Activated CD4-positive, alpha-beta T cell treated with anti-CD3 and anti-CD28 coated beads, Interleukin-2, amount 50 U/mL, for 24 hours (primary cell): Measurements from ENCODE around the gene ELMOD1.
"Not testable (repeated sequence)": the region's sequence is repeated elsewhere in the genome, so short reads cannot be mapped to it uniquely, and the experiment has no call there.

Experiments used
- DNase-seq, 2 donors: peaks; one replicate each; pipeline ENCODE4 v3.0.0-alpha.2; 2020; ENCODE audit warnings: low read depth in 1 of 2, low spot score in 1 of 2

Gene ELMOD1

DNA sequence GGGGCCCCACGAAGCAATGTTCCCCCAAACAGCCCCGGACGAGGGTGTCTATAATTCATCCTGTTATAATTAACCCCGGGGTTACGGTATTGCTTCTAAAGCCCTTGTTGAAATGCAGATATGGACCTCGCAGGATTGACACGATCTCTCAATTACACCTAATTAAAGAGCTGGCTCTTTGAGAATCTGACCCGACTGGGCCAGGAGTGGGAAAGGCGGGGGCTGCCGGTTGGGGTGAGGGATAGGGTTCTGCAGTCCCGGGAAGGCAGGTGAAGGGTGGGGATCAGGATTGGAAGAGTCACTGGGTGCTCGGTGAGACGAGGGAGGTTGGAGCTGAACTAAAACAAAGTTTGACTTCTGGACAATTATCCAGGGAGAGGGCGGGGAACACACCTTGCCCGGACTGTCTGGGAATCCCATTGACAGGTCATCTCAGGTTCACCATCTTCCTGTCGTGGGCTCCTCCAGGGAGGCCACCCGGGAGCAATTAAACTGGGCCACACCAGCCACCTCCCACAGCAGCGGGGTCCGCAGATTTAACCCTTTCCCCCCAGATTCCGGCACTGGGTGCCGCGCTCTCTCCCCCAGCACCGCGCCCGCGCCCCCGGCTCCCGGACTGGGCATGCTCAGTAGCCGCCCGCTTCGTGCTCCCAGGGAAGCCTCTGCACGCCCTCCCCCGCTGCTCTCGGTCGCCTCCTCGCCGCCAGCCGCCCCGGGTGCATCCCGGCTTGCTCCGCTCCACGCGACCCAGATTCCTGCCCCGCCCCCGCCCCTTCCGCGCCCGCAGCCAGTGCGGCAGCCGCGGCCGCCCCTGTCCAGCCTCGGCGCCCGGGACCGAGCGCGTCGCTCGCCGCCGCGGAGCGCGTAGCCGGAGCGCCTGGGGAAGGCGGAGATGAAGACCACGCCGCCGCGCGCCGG, at the start of gene ELMOD1:
Gene ELMOD1, plus strand, starts transcription at position 688 of the 918 bp plus-strand sequence. CDS start 27,043 bp downstream, outside the sequence.
- no peak for DNase-seq

DNA sequence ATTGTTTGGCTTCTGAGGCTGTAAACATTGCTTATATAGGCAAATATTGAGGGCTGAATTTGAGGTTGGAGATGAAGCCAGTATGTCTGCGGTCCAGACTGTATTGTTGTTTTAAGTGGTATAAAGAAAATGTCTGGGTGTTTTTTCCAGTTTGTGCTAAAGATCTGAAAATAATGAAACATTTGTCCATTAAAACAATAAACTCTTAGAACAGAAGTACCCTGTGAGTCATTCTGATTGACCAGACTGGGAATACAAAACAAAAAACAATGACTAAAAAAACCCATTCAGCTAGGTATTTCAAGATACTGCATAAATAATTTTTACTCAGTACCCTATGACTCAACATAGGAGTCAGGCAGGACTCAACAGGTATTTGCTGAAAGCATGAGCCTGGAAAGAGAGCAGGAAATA, 45.8 kb upstream of the ELMOD1 start:
- DNase-seq = no peak

DNA sequence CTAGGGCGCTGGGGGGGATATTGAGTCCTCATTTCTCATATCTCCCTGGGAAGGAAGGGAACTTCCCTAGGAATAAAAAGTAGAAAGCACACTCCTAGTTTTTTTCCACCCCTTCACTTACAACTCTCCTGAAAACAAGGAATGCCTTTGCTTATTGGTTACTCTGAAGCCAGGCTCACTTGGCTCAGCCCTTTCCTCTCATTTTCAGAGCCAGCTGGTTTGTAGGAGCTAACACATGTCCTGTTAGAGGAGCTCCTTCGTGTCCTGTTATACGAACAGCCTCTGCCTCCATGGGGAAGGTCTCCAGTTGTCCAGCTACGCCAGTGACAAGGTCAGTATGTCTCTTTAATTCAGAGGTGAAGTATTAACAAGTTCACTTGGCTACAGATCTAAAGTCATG, 43.0 kb upstream of the ELMOD1 start:
- no peak for DNase-seq

DNA sequence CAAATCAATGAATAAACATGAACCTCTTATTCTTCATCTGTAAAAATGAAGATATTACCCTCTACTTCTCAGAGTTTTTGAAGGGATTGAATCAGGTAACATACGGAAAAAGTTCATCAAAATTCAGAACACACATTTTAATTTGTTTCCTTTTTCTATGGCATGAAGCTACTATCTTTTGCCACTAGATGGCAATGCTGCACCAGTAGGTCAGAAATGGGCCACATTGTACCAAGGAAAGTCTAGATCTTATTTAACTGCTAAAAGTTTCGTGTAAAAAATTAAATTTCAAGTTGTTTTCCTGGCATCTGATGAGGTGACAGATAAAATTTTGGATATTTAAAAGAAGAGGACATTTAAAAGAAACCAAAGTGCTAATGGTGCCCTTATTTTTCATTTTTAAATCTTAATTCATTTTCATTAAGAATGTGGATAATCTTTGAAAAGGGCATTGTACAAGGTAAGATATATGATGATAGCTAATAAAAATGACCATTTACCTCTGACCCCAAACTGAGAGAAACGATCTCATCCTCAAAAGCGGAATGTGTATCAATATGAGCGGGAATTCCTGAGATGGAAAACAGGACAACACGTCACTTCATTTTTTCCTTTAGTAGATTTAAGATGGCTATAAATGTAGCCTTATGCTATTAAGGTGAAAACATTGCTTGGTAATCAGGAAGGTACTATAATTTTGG, 41.5 kb upstream of the ELMOD1 start:
- DNase-seq = peak in 1 of 2 donors; percentile 30

DNA sequence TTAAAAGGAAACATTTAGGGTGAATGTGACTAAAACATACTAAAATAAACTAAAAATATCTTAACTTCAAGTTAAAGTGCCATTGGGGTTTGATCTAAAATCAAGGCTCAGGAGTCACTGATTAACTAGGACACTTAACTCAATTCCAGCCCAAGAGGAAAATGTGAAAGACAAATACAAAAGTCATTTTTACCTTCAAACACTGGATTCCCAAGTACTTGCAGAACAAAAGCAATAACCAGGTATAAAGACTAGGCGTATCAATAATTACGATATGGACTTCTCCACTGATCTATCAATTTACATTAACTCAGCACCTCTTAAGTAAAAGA, 41.0 kb upstream of the ELMOD1 start:
- DNase-seq = no peak

DNA sequence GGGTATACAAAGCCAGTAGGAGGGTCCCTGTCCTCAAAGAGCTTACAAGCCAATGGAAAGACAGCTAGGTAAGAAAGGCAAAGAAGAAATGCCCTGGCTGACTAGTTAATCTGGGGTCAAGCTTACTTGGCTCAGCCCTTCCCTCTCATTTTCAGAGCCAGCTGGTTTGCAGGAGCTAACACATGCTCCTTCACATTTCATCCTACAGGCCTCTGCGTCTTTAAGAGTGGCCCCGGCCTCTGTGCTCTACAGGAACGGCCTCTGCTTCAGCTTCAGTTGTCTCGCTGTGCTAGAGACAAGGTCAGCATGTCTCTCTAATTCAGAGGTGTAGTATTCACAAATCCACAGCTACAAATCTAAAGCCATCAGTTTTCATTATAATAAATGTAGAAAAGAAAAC, 40.6 kb upstream of the ELMOD1 start:
- no peak for DNase-seq

DNA sequence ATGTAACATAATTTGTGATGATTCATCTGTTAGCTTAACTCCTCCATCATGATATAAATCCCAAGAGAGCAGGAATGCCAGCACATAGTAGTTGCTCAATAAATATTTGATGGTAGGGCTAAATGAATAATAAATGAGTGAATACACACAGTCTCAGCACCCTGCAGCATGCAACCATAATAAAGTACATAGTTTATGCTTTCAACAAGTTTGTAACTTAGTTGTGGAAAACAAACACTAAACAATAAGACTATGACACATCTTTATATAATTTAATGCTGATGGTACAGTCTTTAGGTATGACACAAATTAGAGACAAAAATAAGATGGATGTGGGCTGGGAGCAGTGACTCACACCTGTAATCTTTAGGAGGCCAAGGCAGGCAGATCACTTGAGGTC, 29.3 kb upstream of the ELMOD1 start:
- no peak for DNase-seq

DNA sequence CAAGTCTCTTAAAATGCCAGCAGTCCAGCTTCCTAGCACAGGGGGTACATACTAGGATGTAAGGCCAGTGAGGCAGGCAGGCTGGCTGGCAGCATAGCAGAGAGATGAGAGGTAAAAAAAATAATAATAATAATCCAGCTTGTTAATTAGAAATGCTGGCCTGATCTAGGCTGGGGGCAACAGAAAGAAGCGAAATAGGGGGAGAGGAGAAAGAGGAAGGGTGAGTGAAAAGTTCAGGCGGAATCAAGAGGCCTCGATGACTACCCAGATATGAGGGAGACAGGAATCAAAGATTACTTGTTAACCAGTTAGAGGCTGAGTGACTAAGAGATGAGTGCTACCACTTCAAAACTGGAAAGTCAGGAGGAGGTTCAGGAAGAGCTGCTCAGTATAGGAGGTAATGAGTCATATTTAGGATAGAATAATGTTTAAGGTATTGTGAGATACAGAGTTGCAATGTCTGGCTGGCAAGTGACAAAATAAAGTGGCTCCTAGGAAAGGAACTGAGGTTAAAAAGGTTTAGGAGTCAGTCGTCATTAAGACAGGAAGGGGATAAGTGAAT, 28.2 kb upstream of the ELMOD1 start:
- no peak for DNase-seq

- DNase-seq = no peak
Observed at GRCh38 chr11:107563702-107564101, 27.2 kb upstream of the ELMOD1 start.

- DNase-seq = no peak
Observed at GRCh38 chr11:107564877-107565218, 26.1 kb upstream of the ELMOD1 start.

- peak; percentile 53 to 71 for DNase-seq
Observed at GRCh38 chr11:107565219-107565937, 25.6 kb upstream of the ELMOD1 start, which contains the start of gene ALKBH8. TSS of gene ALKBH8 (minus strand) at chr11:107565735. CDS start at chr11:107560893, 4,842 bp downstream.

- not testable (repeated sequence) for DNase-seq
Observed at GRCh38 chr11:107565955-107566501, 24.9 kb upstream of the ELMOD1 start.

GRCh38 chr11:107566569-107566968, 24.4 kb upstream of the ELMOD1 start:
- DNase-seq = no peak

DNA sequence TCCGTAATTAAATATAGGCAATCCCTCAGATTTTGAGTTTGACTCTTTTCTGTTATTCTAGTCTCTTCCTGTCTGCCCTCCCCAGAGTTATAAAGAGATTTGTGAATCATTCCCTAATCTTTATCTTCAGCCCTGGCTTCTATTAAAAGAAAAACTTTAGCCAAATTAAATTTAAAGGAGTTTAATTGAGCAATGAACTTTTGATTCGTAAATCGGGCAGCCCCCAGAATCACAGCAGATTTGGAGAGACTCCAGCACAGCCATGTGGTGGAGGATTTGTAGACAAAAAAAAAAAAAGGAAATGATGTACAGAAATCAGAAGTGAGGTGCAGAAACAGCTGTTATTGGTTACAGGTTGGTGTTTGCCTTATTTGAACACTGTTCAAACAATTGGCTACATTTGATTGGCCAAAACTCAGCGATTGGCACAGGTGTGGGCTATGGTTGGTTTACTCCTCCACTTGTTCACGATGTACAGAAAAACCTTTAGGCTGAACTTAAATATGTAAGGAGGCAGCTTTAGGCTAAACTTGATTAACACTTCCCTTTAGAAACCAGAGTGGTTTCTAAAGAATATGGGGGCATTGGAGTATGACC, 23.1 kb upstream of the ELMOD1 start:
- DNase-seq = no peak

DNA sequence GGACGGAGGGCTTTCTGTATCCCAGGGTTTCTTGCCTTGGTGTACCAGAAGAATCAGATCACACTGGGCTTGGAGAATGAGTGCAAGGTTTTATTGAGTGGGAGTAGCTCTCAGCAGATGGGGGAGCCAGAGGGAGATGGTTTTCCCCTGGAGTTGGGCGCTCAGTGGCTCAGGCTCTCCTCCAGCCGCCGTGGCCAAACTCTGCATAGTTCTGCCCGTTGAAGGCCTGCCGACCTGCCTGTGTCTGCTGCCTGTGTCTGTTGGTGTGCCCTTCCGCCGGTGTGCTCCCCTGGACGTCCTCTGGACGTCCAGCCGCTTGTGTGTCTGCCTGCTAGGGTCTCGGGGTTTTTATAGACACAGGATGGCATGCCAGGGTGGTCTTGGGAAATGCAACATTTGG, 20.9 kb upstream of the ELMOD1 start:
- DNase-seq = no peak

DNA sequence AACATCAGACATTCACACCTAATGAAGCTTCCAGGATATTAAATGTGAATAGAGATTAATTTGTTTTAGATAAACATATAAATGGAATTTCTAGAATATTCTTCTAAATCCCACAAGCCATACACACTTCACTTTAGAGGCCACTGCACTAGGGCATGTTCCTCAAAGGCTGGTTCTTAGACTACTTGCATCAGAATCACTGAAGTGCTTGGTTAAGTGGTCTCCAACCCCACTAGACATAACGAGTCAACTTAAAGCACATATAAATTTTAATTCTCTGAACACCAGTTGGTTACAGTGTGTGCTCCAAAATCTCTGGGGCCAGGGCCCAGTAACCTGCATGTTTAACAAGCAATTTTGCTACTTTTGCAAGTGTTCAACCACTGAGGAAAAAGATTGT, 17.5 kb upstream of the ELMOD1 start:
- no peak for DNase-seq

DNA sequence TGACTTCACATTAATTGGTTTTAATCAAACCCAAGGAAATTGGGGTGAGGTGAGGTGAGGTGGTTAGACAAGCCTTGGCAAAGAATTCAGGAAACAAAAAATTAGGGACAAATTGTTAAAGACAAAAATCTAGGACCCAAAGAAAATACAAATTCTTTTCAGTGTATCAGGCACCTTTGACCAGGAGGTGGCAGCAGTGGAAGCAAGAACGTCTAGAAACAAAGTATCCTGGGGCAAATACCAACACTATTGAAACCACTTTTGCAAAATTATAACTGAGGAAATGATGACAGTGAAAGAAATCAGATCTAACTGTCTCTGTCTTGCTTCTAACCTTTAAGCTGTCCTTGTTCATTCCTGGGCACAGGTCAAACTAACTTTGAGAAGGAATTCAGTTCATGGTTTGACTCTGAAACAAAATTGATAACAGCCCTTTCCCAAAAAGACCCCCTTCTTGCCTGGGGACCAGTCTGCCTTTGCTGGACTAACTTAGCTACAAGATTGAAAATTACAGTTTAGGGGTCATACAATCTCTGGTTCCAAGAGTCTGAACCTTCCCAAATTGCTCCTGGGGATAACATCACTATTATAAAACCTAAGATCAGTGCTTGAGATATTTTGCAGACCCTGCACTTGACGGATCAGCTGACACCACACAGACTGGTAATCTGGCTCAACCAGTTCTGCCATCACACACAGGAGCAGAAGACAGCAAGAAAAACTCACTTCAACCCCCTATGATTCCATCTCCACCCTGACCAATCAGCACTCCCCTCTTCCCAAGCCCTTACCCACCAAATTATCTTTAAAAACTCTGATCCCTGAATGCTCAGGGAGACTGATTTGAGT, 14.2 kb upstream of the ELMOD1 start:
- peak in 1 of 2 donors; percentile 42 for DNase-seq

GRCh38 chr11:107577346-107577711, 13.6 kb upstream of the ELMOD1 start:
- DNase-seq = no peak

GRCh38 chr11:107579169-107579568, 11.8 kb upstream of the ELMOD1 start:
- DNase-seq = not testable (repeated sequence)

GRCh38 chr11:107581147-107581546, 9.8 kb upstream of the ELMOD1 start:
- no peak for DNase-seq
